ENCODE data around the gene INTS1.

DNA sequence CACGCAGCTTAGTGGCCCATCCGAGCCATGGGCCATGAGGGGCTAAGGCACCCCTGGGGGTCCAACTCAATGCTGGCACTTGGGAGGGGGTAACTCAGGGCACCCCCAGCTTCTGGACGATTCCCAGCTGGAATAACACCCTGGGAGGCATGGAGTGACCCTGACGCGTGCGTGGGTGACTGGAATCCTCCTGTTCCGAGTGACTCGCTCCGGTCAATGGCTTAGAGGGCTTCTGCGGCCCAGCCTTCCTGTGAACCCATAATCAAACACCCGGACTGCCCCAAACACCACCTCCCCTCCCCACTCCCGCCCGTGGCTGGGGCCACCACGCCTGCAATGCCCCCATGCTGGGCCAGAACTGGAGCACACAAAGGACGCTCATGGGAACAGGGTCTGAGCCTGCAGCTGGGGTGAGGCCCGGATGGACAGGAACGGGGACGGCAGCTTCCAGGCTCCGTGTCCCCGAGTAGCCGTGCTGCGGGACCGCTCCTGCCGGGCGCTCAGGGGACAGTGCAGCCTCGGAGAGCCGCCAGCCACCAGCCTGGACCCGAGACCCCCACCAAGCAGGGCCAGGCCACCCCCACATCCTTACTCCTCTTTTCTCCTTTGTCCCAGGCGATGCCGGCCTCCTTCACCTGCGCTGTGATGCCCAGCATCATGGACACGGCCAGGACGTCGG, 8.5 kb downstream of the INTS1 start:
- TF ChIP-seq POLR2A (IDR thresholded peaks at IDR 0.05), result no peak
- TF ChIP-seq, protein P1, sequence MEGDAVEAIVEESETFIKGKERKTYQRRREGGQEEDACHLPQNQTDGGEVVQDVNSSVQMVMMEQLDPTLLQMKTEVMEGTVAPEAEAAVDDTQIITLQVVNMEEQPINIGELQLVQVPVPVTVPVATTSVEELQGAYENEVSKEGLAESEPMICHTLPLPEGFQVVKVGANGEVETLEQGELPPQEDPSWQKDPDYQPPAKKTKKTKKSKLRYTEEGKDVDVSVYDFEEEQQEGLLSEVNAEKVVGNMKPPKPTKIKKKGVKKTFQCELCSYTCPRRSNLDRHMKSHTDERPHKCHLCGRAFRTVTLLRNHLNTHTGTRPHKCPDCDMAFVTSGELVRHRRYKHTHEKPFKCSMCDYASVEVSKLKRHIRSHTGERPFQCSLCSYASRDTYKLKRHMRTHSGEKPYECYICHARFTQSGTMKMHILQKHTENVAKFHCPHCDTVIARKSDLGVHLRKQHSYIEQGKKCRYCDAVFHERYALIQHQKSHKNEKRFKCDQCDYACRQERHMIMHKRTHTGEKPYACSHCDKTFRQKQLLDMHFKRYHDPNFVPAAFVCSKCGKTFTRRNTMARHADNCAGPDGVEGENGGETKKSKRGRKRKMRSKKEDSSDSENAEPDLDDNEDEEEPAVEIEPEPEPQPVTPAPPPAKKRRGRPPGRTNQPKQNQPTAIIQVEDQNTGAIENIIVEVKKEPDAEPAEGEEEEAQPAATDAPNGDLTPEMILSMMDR (IDR thresholded peaks at IDR 0.05), result no peak
